Glutamatergic neuron (in vitro differentiated cells): ENCODE results near the gene SPRY1. TPM values are rescaled to one million over a fixed set of nuclear protein-coding genes. Genes with fewer than 3 reads are reported as not detected.

Source experiments
- DNase-seq: peaks from one replicate; pipeline ENCODE4 v3.0.0; 2022
- H3K27ac Mint-ChIP-seq: one replicate; pipeline ENCODE4 v1.8.0; 2020; ENCODE audit warnings: mild to moderate bottlenecking, mixed read lengths, inconsistent platforms; ENCODE audit not compliant: unreplicated experiment
- H3K27me3 Mint-ChIP-seq: one replicate; pipeline ENCODE4 v1.8.0; 2020; ENCODE audit warnings: mild to moderate bottlenecking, moderate library complexity, mixed read lengths, inconsistent platforms; ENCODE audit not compliant: unreplicated experiment
- H3K36me3 Mint-ChIP-seq: one replicate; pipeline ENCODE4 v1.8.0; 2020; ENCODE audit warnings: mild to moderate bottlenecking, mixed read lengths, inconsistent platforms; ENCODE audit not compliant: unreplicated experiment
- H3K4me1 Mint-ChIP-seq: one replicate; pipeline ENCODE4 v1.8.0; 2020; ENCODE audit warnings: mild to moderate bottlenecking, low read depth, mixed read lengths, inconsistent platforms; ENCODE audit not compliant: unreplicated experiment
- H3K4me3 Mint-ChIP-seq: one replicate; pipeline ENCODE4 v1.8.0; 2020; ENCODE audit warnings: mild to moderate bottlenecking, mixed read lengths, inconsistent platforms; ENCODE audit not compliant: unreplicated experiment
- H3K9me3 Mint-ChIP-seq: one replicate; pipeline ENCODE4 v1.8.0; 2020; ENCODE audit warnings: mild to moderate bottlenecking, moderate library complexity, mixed read lengths, inconsistent platforms; ENCODE audit not compliant: unreplicated experiment
- total RNA-seq: library from RNA; stranded (reverse); fragmentation: NEBNext Ultra II Directional; extraction: Animal tissue kit (Norgen Biotek cat#: 25700); gene quantifications from one replicate; pipeline ENCODE4 v1.2.1, GENCODE V29; 2021; ENCODE audit not compliant: unreplicated experiment
- TF ChIP-seq, protein P1 (sequence below): fragments of 200-600 bp; sonication (generic); IDR thresholded peaks from one replicate; pipeline ENCODE4 v1.5.0; 2021; ENCODE audit not compliant: partially characterized antibody, unreplicated experiment

SPRY1 gene
- total RNA-seq, 1 donor from 2014 or later, result 17.2 TPM

DNA sequence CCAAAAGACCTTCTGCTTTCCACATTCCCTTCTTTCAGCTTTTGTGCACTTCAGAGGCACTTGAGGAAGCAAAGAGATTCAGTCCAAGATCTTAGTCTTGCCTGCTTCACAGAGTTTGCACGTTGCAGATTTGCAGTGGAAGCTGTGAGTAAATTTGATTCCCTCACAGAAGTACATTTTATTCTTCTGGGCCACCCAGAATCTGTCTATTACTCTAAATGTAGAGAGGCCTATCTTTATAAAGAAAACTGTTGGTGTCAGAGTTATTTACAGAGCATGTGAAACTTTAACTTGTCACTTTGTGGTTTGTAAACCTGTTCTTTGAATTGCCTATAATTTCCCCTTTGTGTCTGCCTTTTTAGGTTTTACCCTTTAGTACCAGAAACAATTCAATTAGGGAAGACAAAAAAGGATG is 15.5 kb downstream of the SPRY1 start:
- TF ChIP-seq, protein P1, sequence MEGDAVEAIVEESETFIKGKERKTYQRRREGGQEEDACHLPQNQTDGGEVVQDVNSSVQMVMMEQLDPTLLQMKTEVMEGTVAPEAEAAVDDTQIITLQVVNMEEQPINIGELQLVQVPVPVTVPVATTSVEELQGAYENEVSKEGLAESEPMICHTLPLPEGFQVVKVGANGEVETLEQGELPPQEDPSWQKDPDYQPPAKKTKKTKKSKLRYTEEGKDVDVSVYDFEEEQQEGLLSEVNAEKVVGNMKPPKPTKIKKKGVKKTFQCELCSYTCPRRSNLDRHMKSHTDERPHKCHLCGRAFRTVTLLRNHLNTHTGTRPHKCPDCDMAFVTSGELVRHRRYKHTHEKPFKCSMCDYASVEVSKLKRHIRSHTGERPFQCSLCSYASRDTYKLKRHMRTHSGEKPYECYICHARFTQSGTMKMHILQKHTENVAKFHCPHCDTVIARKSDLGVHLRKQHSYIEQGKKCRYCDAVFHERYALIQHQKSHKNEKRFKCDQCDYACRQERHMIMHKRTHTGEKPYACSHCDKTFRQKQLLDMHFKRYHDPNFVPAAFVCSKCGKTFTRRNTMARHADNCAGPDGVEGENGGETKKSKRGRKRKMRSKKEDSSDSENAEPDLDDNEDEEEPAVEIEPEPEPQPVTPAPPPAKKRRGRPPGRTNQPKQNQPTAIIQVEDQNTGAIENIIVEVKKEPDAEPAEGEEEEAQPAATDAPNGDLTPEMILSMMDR, result no peak
- H3K9me3 Mint-ChIP-seq, result peaks cover under 1% of the 10 kb centered on the region
- no peak overlapping the region for H3K4me3 Mint-ChIP-seq
- H3K36me3 Mint-ChIP-seq, result no peaks in the 10 kb centered on the region
- DNase-seq, result no peak
- no peak overlapping the region for H3K27ac Mint-ChIP-seq
- H3K27me3 Mint-ChIP-seq, result peaks cover 1% of the 10 kb centered on the region
- H3K4me1 Mint-ChIP-seq, result peaks cover 4% of the 10 kb centered on the region

DNA sequence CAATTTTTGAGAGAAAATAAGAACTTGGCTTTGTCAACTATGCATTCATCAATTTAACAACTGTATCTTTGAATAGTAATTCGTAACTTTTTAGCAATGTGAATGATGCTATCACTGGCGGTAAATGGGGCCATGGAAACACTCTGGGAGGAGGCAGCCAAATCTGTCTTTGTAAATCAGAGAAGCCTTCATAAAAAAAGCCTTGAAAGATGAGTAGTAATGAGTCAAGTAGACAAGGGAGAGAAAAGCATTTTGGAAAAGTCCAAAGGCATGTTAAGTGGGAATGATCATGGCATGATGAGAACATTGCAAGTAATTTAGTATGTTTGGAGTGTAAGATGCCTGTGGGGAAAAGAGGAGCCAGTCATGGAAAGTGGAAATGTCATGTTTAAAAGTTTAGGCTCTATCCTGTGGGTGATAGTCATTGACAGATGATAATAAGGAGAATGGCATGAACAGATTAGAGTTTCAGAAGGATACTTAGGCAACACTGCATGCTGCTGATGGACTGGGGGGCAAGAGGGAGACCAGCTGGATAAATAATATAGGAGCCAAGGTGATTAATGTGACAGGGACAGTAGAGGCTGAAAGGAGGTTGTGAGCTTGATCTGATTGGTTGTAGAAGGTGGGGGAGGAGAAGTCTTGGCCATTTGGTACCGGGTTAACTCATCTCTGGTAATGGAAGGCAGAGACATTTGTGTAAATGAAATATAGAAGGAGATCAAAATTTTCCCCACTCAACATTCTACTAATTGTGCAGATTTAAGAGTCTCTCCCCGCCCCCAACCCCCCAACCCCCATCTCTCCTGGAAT is 16.3 kb downstream of the SPRY1 start:
- H3K36me3 Mint-ChIP-seq, result no peaks in the 10 kb centered on the region
- H3K27ac Mint-ChIP-seq, result no peak overlapping the region
- TF ChIP-seq, protein P1, result no peak
- no peak overlapping the region for H3K4me3 Mint-ChIP-seq
- DNase-seq, result no peak
- H3K9me3 Mint-ChIP-seq, result no peaks in the 10 kb centered on the region
- peaks cover 5% of the 10 kb centered on the region for H3K4me1 Mint-ChIP-seq
- peaks cover 1% of the 10 kb centered on the region for H3K27me3 Mint-ChIP-seq

GRCh38 chr4:123415576-123415975 is 19.0 kb downstream of the SPRY1 start:
- no peak overlapping the region for H3K27ac Mint-ChIP-seq
- TF ChIP-seq, protein P1, result no peak
- H3K36me3 Mint-ChIP-seq, result no peaks in the 10 kb centered on the region
- H3K4me1 Mint-ChIP-seq, result peaks cover 10% of the 10 kb centered on the region
- H3K9me3 Mint-ChIP-seq, result no peaks in the 10 kb centered on the region
- DNase-seq, result no peak
- H3K4me3 Mint-ChIP-seq, result no peak overlapping the region
- peaks cover 1% of the 10 kb centered on the region for H3K27me3 Mint-ChIP-seq

GRCh38 chr4:123415977-123416376 is 19.4 kb downstream of the SPRY1 start:
- no peak for DNase-seq
- no peaks in the 10 kb centered on the region for H3K36me3 Mint-ChIP-seq
- H3K27me3 Mint-ChIP-seq, result peaks cover 1% of the 10 kb centered on the region
- TF ChIP-seq, protein P1, result no peak
- no peaks in the 10 kb centered on the region for H3K9me3 Mint-ChIP-seq
- H3K4me3 Mint-ChIP-seq, result no peak overlapping the region
- H3K27ac Mint-ChIP-seq, result no peak overlapping the region
- peaks cover 10% of the 10 kb centered on the region for H3K4me1 Mint-ChIP-seq

- Mint-ChIP-seq H3K4me3 (no peak overlapping the region), H3K4me1 (peaks cover 10% of the 10 kb centered on the region), H3K36me3 (no peaks in the 10 kb centered on the region), H3K27me3 (peaks cover 1% of the 10 kb centered on the region), H3K9me3 (no peaks in the 10 kb centered on the region), H3K27ac (no peak overlapping the region)
- TF ChIP-seq, protein P1, result no peak
- no peak for DNase-seq
Measured at GRCh38 chr4:123417813-123418212, 21.2 kb downstream of the SPRY1 start.
